ENCODE results near the gene RPP25L. TPM values are rescaled to one million over a fixed set of nuclear protein-coding genes. Genes with fewer than 3 reads are reported as not detected.

RPP25L gene
- total RNA-seq, 2 donors from 2014 or later, result 37.0 to 54.4 TPM

- no peaks in the 10 kb centered on the region for H3K4me1 ChIP-seq
- H3K9me3 ChIP-seq, result no peaks in the 10 kb centered on the region
- no peak for DNase-seq
- no peaks in the 10 kb centered on the region for H3K27me3 ChIP-seq
- no peak overlapping the region for H3K9ac ChIP-seq (ENCODE audit: low read depth in 2 of 2, low read length in 2 of 2)
- no peaks in the 10 kb centered on the region for H3K36me3 ChIP-seq
- intact Hi-C loops (cut with DNase I), result no loop called here
- H3K4me3 ChIP-seq, result no peak overlapping the region
- no peak for TF ChIP-seq CTCF (IDR thresholded peaks at IDR 0.05)
- no peak overlapping the region for H3K27ac ChIP-seq
Measured at GRCh38 chr9:34606190-34606589, 5.7 kb downstream of the RPP25L start.

DNA sequence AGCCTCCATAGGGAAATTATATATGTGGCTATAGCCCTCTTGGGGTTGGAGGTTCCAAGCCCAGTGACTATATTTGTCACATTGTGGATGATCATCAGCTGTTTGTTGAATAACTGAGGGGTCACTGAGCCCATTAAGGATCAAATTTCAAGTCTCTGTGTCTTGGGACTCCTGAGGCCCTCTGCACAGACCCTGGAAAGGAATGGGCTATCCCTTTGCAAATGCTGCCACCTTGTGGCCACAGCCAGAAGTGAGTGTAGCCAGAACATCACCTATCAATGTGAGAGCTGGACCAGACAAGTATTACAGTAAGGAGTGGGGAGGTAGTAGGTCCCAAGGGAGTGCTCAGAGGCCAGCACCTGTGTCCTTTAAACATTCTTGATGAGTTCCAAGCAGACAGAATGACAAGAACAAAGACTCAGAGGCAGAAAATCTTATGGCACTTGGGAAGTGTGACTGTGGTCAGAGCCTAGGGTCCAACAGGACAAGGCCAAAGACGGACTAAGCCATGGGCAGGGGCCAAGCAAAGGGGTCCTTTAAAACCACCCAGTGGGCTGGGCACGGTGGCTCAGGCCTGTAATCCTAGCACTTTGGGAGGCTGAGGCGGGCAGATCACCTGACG lies 8.2 kb downstream of the RPP25L start:
- Histone ChIP-seq H3K9me3 (no peaks in the 10 kb centered on the region), H3K4me1 (no peaks in the 10 kb centered on the region), H3K27ac (no peak overlapping the region), H3K4me3 (no peak overlapping the region), H3K27me3 (no peaks in the 10 kb centered on the region), H3K36me3 (no peaks in the 10 kb centered on the region), H3K9ac (ENCODE audit: low read depth in 2 of 2, low read length in 2 of 2) (no peak overlapping the region)
- DNase-seq, result peak; percentile 85
- peak; percentile 91 for TF ChIP-seq CTCF (IDR thresholded peaks at IDR 0.05)
- intact Hi-C loops (cut with DNase I), result no loop called here

DNA sequence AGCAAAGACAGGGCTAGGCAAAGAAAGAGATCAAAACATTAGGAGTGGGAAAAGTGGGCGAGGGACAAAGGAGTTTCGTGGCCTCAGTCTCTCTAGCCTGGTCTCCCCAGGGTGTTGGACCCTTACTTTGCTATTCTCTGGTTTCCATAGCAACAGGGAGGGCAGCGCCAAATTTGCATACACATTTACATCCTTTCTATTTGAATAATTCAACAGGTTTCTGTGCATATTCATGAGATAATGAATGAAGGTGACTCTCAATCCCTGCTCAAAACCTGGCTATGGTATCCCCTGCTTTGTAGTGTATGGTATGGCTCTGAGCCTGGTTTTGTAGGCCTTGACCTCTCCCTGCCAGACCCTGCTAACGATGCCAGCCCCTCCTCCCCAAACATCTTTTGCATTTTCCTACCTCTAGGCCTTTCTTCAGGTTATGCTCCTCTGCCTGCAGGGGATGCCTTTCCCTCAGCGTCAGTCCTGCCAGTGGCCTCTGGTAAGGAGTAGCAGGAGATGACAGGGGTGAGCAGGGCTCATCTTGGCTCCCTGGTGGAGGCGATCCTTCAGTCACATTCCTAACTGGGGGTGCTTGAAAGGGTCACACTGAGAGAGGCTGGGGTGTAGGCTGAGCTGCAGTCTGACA lies 9.8 kb downstream of the RPP25L start:
- no peak for DNase-seq
- Histone ChIP-seq H3K36me3 (no peaks in the 10 kb centered on the region), H3K4me1 (no peaks in the 10 kb centered on the region), H3K4me3 (no peak overlapping the region), H3K9ac (ENCODE audit: low read depth in 2 of 2, low read length in 2 of 2) (no peak overlapping the region), H3K27ac (no peak overlapping the region), H3K27me3 (no peaks in the 10 kb centered on the region), H3K9me3 (no peaks in the 10 kb centered on the region)
- intact Hi-C loops (cut with DNase I), result no loop called here
- TF ChIP-seq CTCF (IDR thresholded peaks at IDR 0.05), result no peak

DNA sequence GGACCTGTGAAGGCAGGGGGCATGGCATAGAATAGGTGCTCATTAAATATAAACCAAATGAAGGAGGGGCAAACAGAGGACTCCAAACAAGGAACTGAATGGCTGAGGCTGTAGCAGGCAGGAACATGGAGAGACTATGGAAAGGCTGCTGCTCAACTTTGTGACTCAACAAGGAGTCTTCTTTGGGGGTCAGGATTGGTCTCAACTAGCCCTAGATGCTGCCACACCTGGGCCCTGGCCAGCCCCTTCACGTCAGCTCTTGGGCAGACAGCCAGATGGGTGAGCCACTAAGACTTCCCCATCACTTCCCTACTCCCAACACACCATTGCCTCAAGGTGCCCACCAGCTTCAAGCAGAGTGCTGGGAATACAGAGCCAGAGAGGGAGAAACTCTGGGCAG lies 11.0 kb downstream of the RPP25L start:
- H3K9ac ChIP-seq (ENCODE audit: low read depth in 2 of 2, low read length in 2 of 2), result no peak overlapping the region
- H3K36me3 ChIP-seq, result no peaks in the 10 kb centered on the region
- H3K4me3 ChIP-seq, result no peak overlapping the region
- no peak for DNase-seq
- H3K4me1 ChIP-seq, result no peaks in the 10 kb centered on the region
- intact Hi-C loops (cut with DNase I), result no loop called here
- H3K9me3 ChIP-seq, result no peaks in the 10 kb centered on the region
- no peak overlapping the region for H3K27ac ChIP-seq
- no peaks in the 10 kb centered on the region for H3K27me3 ChIP-seq
- TF ChIP-seq CTCF (IDR thresholded peaks at IDR 0.05), result no peak

- DNase-seq, result no peak
- intact Hi-C loops (cut with DNase I), result no loop called here
Measured at GRCh38 chr9:34599546-34599945, 12.4 kb downstream of the RPP25L start.

More at GRCh38 chr9:34599546-34599945, 12.4 kb downstream of the RPP25L start:
- no peaks in the 10 kb centered on the region for H3K4me1 ChIP-seq
- H3K27me3 ChIP-seq, result no peaks in the 10 kb centered on the region
- H3K9me3 ChIP-seq, result no peaks in the 10 kb centered on the region
- H3K9ac ChIP-seq (ENCODE audit: low read depth in 2 of 2, low read length in 2 of 2), result no peak overlapping the region
- no peak overlapping the region for H3K27ac ChIP-seq
- H3K36me3 ChIP-seq, result no peaks in the 10 kb centered on the region
- H3K4me3 ChIP-seq, result no peak overlapping the region
- no peak for TF ChIP-seq CTCF (IDR thresholded peaks at IDR 0.05)
